IMR-90 (cell line): ENCODE measurements around the gene FAM24A. TPM values are rescaled to one million over a fixed set of nuclear protein-coding genes. Genes with fewer than 3 reads are reported as not detected.
A peak's percentile ranks its signal among the peaks of the same experiment; 100 is the strongest.

Experiments
- ATAC-seq: fragments of 200-7000 bp; cut with Tn5 transposase; 2 replicates; pipeline ENCODE4 v1.9.1; 2020; ENCODE audit warnings: low read depth, mild to moderate bottlenecking, moderate library complexity
- BruUV-seq: library from RNA; stranded (reverse); fragments of 400-500 nt; replicated peaks from 2 replicates; lab custom pipeline; 2021; lab: Mats Ljungman, UMichigan
- CTCF ChIA-PET: fragments of 300-600 bp; formaldehyde crosslinking; extraction: SDS; loops from one replicate; lab custom pipeline; 2021; ENCODE audit warnings: antibody characterized with exemption; lab: Yijun Ruan, JAX
- POLR2A ChIA-PET: fragments of 300-600 bp; sonication (Branson Sonifier 250); formaldehyde crosslinking; loops from one replicate; lab custom pipeline; 2022; ENCODE audit warnings: antibody characterized with exemption; ENCODE audit not compliant: unreplicated experiment; lab: Charles Lee
- DNase-seq: peaks from one replicate; pipeline ENCODE4 v3.0.0; 2013
- H2AFZ ChIP-seq: replicated peaks from 2 replicates; pipeline ENCODE3; 2013; ENCODE audit warnings: low read length, mild to moderate bottlenecking; ENCODE audit not compliant: poor library complexity
- H2AK5ac ChIP-seq: 2 replicates; pipeline ENCODE4 v1.6.1; 2013; ENCODE audit warnings: low read depth, low read length, inconsistent platforms
- H2AK9ac ChIP-seq: replicated peaks from 2 replicates; pipeline ENCODE3; 2013; ENCODE audit warnings: mild to moderate bottlenecking, low read depth, low read length, moderate library complexity; ENCODE audit not compliant: poor library complexity
- H2BK120ac ChIP-seq: 2 replicates; pipeline ENCODE4 v1.6.1; 2013; ENCODE audit warnings: low read depth, low read length, inconsistent platforms
- H2BK15ac ChIP-seq: 3 replicates; pipeline ENCODE4 v1.6.1; 2013; ENCODE audit warnings: low read depth, low read length, inconsistent platforms
- H2BK20ac ChIP-seq: 2 replicates; pipeline ENCODE4 v1.6.1; 2013; ENCODE audit warnings: low read depth, mild to moderate bottlenecking, inconsistent platforms, low read length, moderate library complexity
- H2BK5ac ChIP-seq: 2 replicates; pipeline ENCODE4 v1.6.1; 2013; ENCODE audit warnings: mild to moderate bottlenecking, low read depth, low read length, inconsistent platforms; ENCODE audit not compliant: poor library complexity, severe bottlenecking
- H3K14ac ChIP-seq: replicated peaks from 2 replicates; pipeline ENCODE4 v1.6.1; 2013; ENCODE audit warnings: low read depth, low read length, inconsistent platforms
- H3K18ac ChIP-seq: 2 replicates; pipeline ENCODE4 v1.6.1; 2013; ENCODE audit warnings: low read depth, low read length, control low read depth
- H3K23ac ChIP-seq: 2 replicates; pipeline ENCODE4 v1.6.1; 2013; ENCODE audit warnings: low read depth, low read length, inconsistent platforms
- H3K27ac ChIP-seq: 2 replicates; pipeline ENCODE4 v1.5.1; 2013; ENCODE audit warnings: mild to moderate bottlenecking, control low read depth, low read length; ENCODE audit not compliant: insufficient read depth
- H3K27me3 ChIP-seq: 2 replicates; pipeline ENCODE4 v1.6.1; 2013; ENCODE audit warnings: low read length; ENCODE audit not compliant: control insufficient read depth, insufficient read depth
- H3K36me3 ChIP-seq: 2 replicates; pipeline ENCODE4 v1.6.1; 2013; ENCODE audit warnings: low read length, mixed read lengths; ENCODE audit not compliant: control insufficient read depth, insufficient read depth
- H3K4ac ChIP-seq: 2 replicates; pipeline ENCODE4 v1.6.1; 2013; ENCODE audit warnings: low read depth, low read length, inconsistent platforms
- H3K4me1 ChIP-seq: 2 replicates; pipeline ENCODE4 v1.6.1; 2013; ENCODE audit warnings: low read length, mixed read lengths; ENCODE audit not compliant: control insufficient read depth, insufficient read depth
- H3K4me2 ChIP-seq: 2 replicates; pipeline ENCODE4 v1.6.1; 2013; ENCODE audit warnings: low read depth, mild to moderate bottlenecking, control low read depth, low read length, moderate library complexity
- H3K4me3 ChIP-seq: 2 replicates; pipeline ENCODE4 v1.5.1; 2013; ENCODE audit warnings: low read depth, mild to moderate bottlenecking, control low read depth, low read length, moderate library complexity; ENCODE audit not compliant: insufficient read depth
- H3K56ac ChIP-seq: 2 replicates; pipeline ENCODE4 v1.6.1; 2013; ENCODE audit warnings: low read length, inconsistent platforms; ENCODE audit not compliant: insufficient read depth; ENCODE audit errors: extremely low read depth
- H3K79me1 ChIP-seq, 2 experiments: 2 replicates each; pipeline ENCODE4 v1.6.1; 2013; ENCODE audit warnings: low read length in 2 of 2, inconsistent platforms in 1 of 2, low read depth in 1 of 2
- H3K9ac ChIP-seq: 2 replicates; pipeline ENCODE4 v1.6.1; 2013; ENCODE audit warnings: low read depth, low read length, control low read depth
- H3K9me1 ChIP-seq: 2 replicates; pipeline ENCODE4 v1.6.1; 2013; ENCODE audit warnings: low read length, inconsistent platforms; ENCODE audit not compliant: insufficient read depth
- H3K9me3 ChIP-seq: 2 replicates; pipeline ENCODE4 v1.6.1; 2013; ENCODE audit warnings: low read length; ENCODE audit not compliant: control insufficient read depth, insufficient read depth
- H4K20me1 ChIP-seq: 2 replicates; pipeline ENCODE4 v1.6.1; 2013; ENCODE audit warnings: low read length, inconsistent platforms; ENCODE audit not compliant: insufficient read depth
- H4K5ac ChIP-seq: 2 replicates; pipeline ENCODE4 v1.6.1; 2013; ENCODE audit warnings: mild to moderate bottlenecking, low read depth, low read length, control low read depth
- H4K8ac ChIP-seq, 2 experiments: 2 replicates each; pipeline ENCODE4 v1.6.1; 2013; ENCODE audit warnings: low read depth in 2 of 2, low read length in 2 of 2, control low read depth in 1 of 2, inconsistent platforms in 1 of 2
- H4K91ac ChIP-seq: 2 replicates; pipeline ENCODE4 v1.6.1; 2013; ENCODE audit warnings: low read depth, low read length, inconsistent platforms; ENCODE audit not compliant: insufficient read depth
- BHLHE40 ChIP-seq: fragments of 150-350 bp; IDR thresholded peaks from 2 replicates; pipeline ENCODE4 v1.6.1; 2016; ENCODE audit warnings: mild to moderate bottlenecking, low read depth, low read length
- CEBPB ChIP-seq: IDR thresholded peaks from 2 replicates; pipeline ENCODE4 v1.6.1; 2012; ENCODE audit warnings: low read depth, low read length, improper control_type of control experiment
- CHD1 ChIP-seq: IDR thresholded peaks from 2 replicates; pipeline ENCODE4 v1.6.1; 2012; ENCODE audit warnings: low read depth, low read length, improper control_type of control experiment
- FOS ChIP-seq: fragments of 150-350 bp; IDR thresholded peaks from 2 replicates; pipeline ENCODE4 v1.6.1; 2016; ENCODE audit warnings: low read depth, low read length
- MAFK ChIP-seq: IDR thresholded peaks from 2 replicates; pipeline ENCODE4 v1.6.1; 2012; ENCODE audit warnings: low read depth, low read length, improper control_type of control experiment
- MAZ ChIP-seq: IDR thresholded peaks from 2 replicates; pipeline ENCODE4 v1.6.1; 2012; ENCODE audit warnings: low read depth, mild to moderate bottlenecking, low read length, improper control_type of control experiment, moderate library complexity, borderline replicate concordance
- MXI1 ChIP-seq: IDR thresholded peaks from 2 replicates; pipeline ENCODE4 v1.6.1; 2012; ENCODE audit warnings: low read depth, mild to moderate bottlenecking, low read length, moderate library complexity, borderline replicate concordance
- NFE2L2 ChIP-seq: fragments of 150-350 bp; IDR thresholded peaks from 2 replicates; pipeline ENCODE4 v1.6.1; 2016; ENCODE audit warnings: low read depth, mild to moderate bottlenecking, low read length
- POLR2A ChIP-seq: IDR thresholded peaks from 2 replicates; pipeline ENCODE4 v1.6.1; 2012; ENCODE audit warnings: mild to moderate bottlenecking, low read depth, low read length
- RAD21 ChIP-seq: IDR thresholded peaks from 2 replicates; pipeline ENCODE4 v1.6.1; 2012; ENCODE audit warnings: low read length, improper control_type of control experiment
- RCOR1 ChIP-seq: IDR thresholded peaks from 2 replicates; pipeline ENCODE4 v1.6.1; 2012; ENCODE audit warnings: mild to moderate bottlenecking, low read length, improper control_type of control experiment; ENCODE audit not compliant: insufficient replicate concordance
- RFX5 ChIP-seq: IDR thresholded peaks from 2 replicates; pipeline ENCODE4 v1.8.0; 2012; ENCODE audit warnings: low read depth, mild to moderate bottlenecking, low read length, moderate library complexity
- SMC3 ChIP-seq: fragments of 150-350 bp; IDR thresholded peaks from 2 replicates; pipeline ENCODE4 v1.6.1; 2016; ENCODE audit warnings: low read depth, mild to moderate bottlenecking, antibody characterized with exemption, low read length, moderate library complexity
- dilution Hi-C: fragments of 300-500 bp; cut with HindIII; formaldehyde crosslinking; loops from one replicate; pipeline ENCODE4 v1.14.3; 2018; ENCODE audit warnings: low sequenced_read_pairs; ENCODE audit not compliant: unreplicated experiment
- in situ Hi-C: fragments of 300-500 bp; cut with MboI; formaldehyde crosslinking; loops from 3 replicates; pipeline ENCODE4 v1.14.3; 2019; ENCODE audit warnings: low sequenced_read_pairs, inconsistent platforms, mixed read lengths
- intact Hi-C: fragments of 100-400 bp; cut with micrococcal nuclease; formaldehyde crosslinking; loops from 2 replicates; pipeline ENCODE4 v1.10.0; 2022
- polyA plus RNA-seq, 3 experiments: library from polyadenylated mRNA; depleted of rRNA; stranded (reverse); fragments of >200 nt; gene quantifications; 2 replicates each; pipeline ENCODE4 v1.2.3, GENCODE V29; 2012; ENCODE audit warnings: low replicate concordance in 1 of 3
- total RNA-seq: library from RNA; depleted of rRNA; stranded (reverse); fragments of >200 nt; gene quantifications from 2 replicates; pipeline ENCODE4 v1.2.3, GENCODE V29; 2012
- TF ChIP-seq, protein P1 (sequence below): conservative IDR thresholded peaks from 2 replicates; pipeline ENCODE4 v1.5.1; 2012; ENCODE audit warnings: mild to moderate bottlenecking, low read depth, low read length, improper control_type of control experiment
- TF ChIP-seq, protein P2 (sequence below): fragments of 150-350 bp; IDR thresholded peaks from 2 replicates; pipeline ENCODE4 v1.6.1; 2017; ENCODE audit warnings: mild to moderate bottlenecking, antibody characterized with exemption, low read length, low read depth

The FAM24A gene
- total and polyA plus RNA-seq, 2 of the 4 experiments (the other 2 are of a cell fraction), result not detected

DNA sequence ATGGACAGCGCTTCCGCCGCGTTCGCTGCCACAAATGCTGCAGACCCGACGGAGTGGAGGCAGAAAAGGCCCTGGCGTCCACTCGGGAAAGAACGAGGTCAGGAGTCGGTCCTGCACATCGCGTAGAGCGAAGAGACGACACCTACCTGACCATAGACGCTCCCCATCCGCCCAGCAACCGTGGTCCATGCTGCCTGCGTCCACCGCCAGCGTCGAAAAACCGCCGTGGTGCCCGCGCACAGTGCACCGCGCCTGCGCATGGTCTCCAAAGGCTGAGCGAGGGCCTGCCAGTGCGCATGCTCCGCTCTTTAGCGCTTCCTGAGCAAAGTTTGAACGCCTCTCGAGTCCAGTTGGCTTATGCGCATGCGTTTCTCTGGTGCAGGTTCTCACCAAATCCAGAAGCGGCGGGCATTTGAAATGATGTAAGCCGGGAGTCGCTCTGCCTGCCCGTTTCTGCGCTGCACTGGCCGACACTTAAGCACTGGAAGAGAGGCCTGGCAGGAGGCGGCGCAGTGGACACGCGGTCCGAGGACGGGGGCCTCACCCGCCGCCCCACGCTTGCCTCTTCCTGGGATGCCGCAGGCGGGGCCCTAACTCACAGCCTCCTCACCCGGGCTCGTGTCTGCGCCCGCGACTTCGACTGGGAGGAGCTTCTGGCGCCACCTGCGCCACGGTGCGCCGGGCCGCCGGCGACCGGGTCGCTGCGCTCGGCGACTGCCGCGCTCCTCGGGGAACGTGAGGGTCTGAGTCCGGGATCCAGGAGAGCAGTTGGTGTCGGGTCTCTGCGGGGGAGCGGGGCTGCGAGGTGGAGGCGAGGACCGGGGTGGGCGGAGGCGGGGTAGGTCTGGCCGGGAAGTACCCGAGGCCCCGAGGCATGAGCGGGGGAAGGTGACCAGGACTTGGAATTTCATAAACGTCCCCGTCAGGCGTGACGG lies 30.8 kb upstream of the FAM24A start, which contains the start of gene FAM24B (continued):
- peak; percentile 16; the same call in 1 of the 2 replicates for TF ChIP-seq MAZ

DNA sequence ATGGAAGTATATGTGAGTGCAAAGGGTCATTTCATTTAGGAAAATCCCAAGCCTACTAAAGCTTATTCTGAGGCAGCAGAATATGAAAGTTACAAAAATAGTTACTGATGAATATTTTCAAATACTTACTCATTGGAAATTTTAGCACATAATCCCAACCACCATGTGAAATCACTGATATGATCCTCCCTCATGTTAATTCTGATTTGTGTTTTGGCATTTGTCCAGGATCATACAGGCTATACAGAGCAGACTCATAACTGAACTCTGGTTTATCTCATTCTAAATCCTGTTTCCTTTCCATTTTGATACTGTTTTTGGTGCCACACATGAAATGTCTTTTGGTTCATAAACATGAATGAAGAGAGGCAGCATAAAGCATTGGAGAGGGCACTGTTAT lies 27.6 kb upstream of the FAM24A start:
- Histone ChIP-seq H3K4me1 (peaks cover 3% of the 10 kb centered on the region), H3K4me2 (no peak overlapping the region), H3K9me1 (no peaks in the 10 kb centered on the region), H2AK5ac (no peak overlapping the region), H3K27me3 (no peaks in the 10 kb centered on the region), H3K23ac (no peak overlapping the region), H2BK20ac (no peak overlapping the region), H2BK15ac (no peak overlapping the region), H4K91ac (no peak overlapping the region), H3K4ac (no peak overlapping the region), H3K4me3 (no peak overlapping the region), H4K5ac (no peak overlapping the region), H2AFZ (no peak overlapping the region), H4K20me1 (no peaks in the 10 kb centered on the region), H4K8ac (no peak overlapping the region), H3K9me3 (no peaks in the 10 kb centered on the region), H3K79me1 (peaks cover 0 to 7% of the 10 kb centered on the region in 2 experiments; a peak in 1 of 4 replicates), H3K14ac (no peak overlapping the region), H2BK120ac (no peak overlapping the region), H3K56ac (no peak overlapping the region), H3K18ac (no peak overlapping the region), H3K27ac (no peak overlapping the region), H3K9ac (no peak overlapping the region), H3K36me3 (no peaks in the 10 kb centered on the region), H2AK9ac (no peak overlapping the region), H2BK5ac (no peak overlapping the region)
- dilution Hi-C loops, result no loop called here
- intact Hi-C loops, result no loop called here
- TF ChIP-seq FOS (no peak), NFE2L2 (no peak), MAZ (no peak), RAD21 (no peak), SMC3 (no peak), CEBPB (no peak), RFX5 (no peak), MAFK (no peak), CHD1 (no peak), BHLHE40 (no peak), MXI1 (no peak), RCOR1 (no peak), POLR2A (no peak)
- TF ChIP-seq, protein P1, sequence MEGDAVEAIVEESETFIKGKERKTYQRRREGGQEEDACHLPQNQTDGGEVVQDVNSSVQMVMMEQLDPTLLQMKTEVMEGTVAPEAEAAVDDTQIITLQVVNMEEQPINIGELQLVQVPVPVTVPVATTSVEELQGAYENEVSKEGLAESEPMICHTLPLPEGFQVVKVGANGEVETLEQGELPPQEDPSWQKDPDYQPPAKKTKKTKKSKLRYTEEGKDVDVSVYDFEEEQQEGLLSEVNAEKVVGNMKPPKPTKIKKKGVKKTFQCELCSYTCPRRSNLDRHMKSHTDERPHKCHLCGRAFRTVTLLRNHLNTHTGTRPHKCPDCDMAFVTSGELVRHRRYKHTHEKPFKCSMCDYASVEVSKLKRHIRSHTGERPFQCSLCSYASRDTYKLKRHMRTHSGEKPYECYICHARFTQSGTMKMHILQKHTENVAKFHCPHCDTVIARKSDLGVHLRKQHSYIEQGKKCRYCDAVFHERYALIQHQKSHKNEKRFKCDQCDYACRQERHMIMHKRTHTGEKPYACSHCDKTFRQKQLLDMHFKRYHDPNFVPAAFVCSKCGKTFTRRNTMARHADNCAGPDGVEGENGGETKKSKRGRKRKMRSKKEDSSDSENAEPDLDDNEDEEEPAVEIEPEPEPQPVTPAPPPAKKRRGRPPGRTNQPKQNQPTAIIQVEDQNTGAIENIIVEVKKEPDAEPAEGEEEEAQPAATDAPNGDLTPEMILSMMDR, result no peak
- TF ChIP-seq, protein P2, sequence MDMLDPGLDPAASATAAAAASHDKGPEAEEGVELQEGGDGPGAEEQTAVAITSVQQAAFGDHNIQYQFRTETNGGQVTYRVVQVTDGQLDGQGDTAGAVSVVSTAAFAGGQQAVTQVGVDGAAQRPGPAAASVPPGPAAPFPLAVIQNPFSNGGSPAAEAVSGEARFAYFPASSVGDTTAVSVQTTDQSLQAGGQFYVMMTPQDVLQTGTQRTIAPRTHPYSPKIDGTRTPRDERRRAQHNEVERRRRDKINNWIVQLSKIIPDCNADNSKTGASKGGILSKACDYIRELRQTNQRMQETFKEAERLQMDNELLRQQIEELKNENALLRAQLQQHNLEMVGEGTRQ, result no peak
- no peak for DNase-seq
- in situ Hi-C loops, result no loop called here
- ChIA-PET POLR2A (no interaction called here), CTCF (interaction anchor here (0.6 kb wide), 1 partner anchor 1506 kb away, joined by 3 read pairs; no protein-coding TSS in a partner anchor)
- BruUV-seq, result no TSS peak
- no peak for ATAC-seq
